Suprapubic skin (tissue), 4 donors: ENCODE data around the gene ABLIM2. TPM values are rescaled to one million over a fixed set of nuclear protein-coding genes. Genes with fewer than 3 reads are reported as not detected.

Experiments
- DNase-seq, 2 donors: peaks; one replicate each; pipeline ENCODE4 v3.0.0-alpha.2; 2019; ENCODE audit warnings: low spot score in 2 of 2
- H3K27ac ChIP-seq: fragments of 200-600 bp; sonication (generic); one replicate; pipeline ENCODE4 v1.5.1; 2019
- H3K27me3 ChIP-seq: fragments of 200-600 bp; sonication (generic); one replicate; pipeline ENCODE4 v1.5.1; 2019
- H3K36me3 ChIP-seq: fragments of 200-600 bp; sonication (generic); one replicate; pipeline ENCODE4 v1.5.1; 2019
- H3K4me1 ChIP-seq: fragments of 200-600 bp; sonication (generic); one replicate; pipeline ENCODE4 v1.5.1; 2019
- H3K4me3 ChIP-seq: fragments of 200-600 bp; sonication (generic); one replicate; pipeline ENCODE4 v1.5.1; 2019; ENCODE audit warnings: mild to moderate bottlenecking
- H3K9me3 ChIP-seq: fragments of 200-600 bp; sonication (generic); one replicate; pipeline ENCODE4 v1.5.1; 2019
- CTCF ChIP-seq, 2 donors: fragments of 200-600 bp in 1 of 2; fragments of 450-650 bp in 1 of 2; sonication (generic) in 1 of 2; IDR thresholded peaks; one replicate each; pipeline ENCODE4 v1.5.1; 2016 to 2019; ENCODE audit warnings: antibody characterized with exemption in 2 of 2, mild to moderate bottlenecking in 1 of 2, moderate library complexity in 1 of 2
- EP300 ChIP-seq: sonication (generic); formaldehyde crosslinking; IDR thresholded peaks from one replicate; pipeline ENCODE4 v1.6.1; 2017; ENCODE audit warnings: antibody characterized with exemption
- POLR2A ChIP-seq, 2 donors: fragments of 450-650 bp; IDR thresholded peaks; one replicate each; pipeline ENCODE4 v1.6.1; 2017; ENCODE audit warnings: antibody characterized with exemption in 2 of 2, mild to moderate bottlenecking in 2 of 2, moderate library complexity in 2 of 2
- POLR2AphosphoS5 ChIP-seq, 3 donors: sonication (generic); formaldehyde crosslinking; IDR thresholded peaks; one replicate each; pipeline ENCODE4 v1.6.1; 2017; ENCODE audit warnings: antibody characterized with exemption in 3 of 3
- WGBS: methylation state at CpG from one replicate; pipeline ENCODE4 v1.1.5; 2018; 5-methylcytosine and 5-hydroxymethylcytosine counted together
- total RNA-seq, 4 donors: library from RNA; depleted of rRNA; stranded (reverse); fragments of >200 nt; gene quantifications; one replicate each; pipeline ENCODE4 v1.1.0, GENCODE V29; 2016

The ABLIM2 gene
- total RNA-seq = 10 to 100 TPM; 11.2 to 16.9 (median 13.3) TPM

- no peaks in the 10 kb centered on the region for H3K36me3 ChIP-seq
- DNase-seq = peak; percentile 98
- WGBS = 2% methylated on average over 11 of the region's 96 CpGs
- H3K27ac ChIP-seq = peak within 1 kb of the TSS; percentile 3
- peak within 1 kb of the TSS; percentile 76 for H3K4me3 ChIP-seq
- H3K4me1 ChIP-seq = peaks cover 26% of the 10 kb centered on the region
- TF ChIP-seq POLR2AphosphoS5 (IDR thresholded peaks at IDR 0.05) = peak in 2 of 3 donors; percentile 53 to 81
- no peak for TF ChIP-seq CTCF (IDR thresholded peaks at IDR 0.05)
- peak in 1 of 2 donors; percentile 39 for TF ChIP-seq POLR2A (IDR thresholded peaks at IDR 0.05)
- no peak for TF ChIP-seq EP300
- H3K27me3 ChIP-seq = peaks cover 4% of the 10 kb centered on the region
- no peaks in the 10 kb centered on the region for H3K9me3 ChIP-seq
Observed at GRCh38 chr4:8158710-8159536, at the start of gene ABLIM2. Gene ABLIM2 (minus strand): TSS chr4:8158813. CDS start chr4:8158689, 124 bp downstream.

DNA sequence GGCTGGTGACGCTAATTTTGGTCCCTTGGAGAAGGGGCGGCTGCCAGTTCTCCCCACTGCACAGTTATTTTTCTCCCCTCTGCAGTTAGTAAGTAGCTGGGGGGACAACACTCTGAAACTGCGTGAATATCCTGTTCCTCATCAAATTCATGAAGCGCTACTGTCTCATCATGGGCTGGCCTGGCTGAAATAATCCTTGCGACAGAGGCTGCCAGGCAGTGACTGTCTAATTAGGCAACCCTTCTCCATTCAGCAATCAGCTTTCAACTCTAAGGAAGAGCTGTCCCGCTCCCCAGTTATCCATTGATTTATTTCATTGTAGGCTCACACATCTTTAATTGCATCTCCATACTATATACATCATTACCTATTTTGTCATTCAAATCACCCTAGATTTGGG lies 48.7 kb upstream of the ABLIM2 start:
- Histone ChIP-seq H3K27ac (no peak overlapping the region), H3K27me3 (no peaks in the 10 kb centered on the region), H3K4me3 (no peak overlapping the region), H3K4me1 (peaks cover 16% of the 10 kb centered on the region), H3K36me3 (peaks cover 5% of the 10 kb centered on the region), H3K9me3 (no peaks in the 10 kb centered on the region)
- WGBS = 83% methylated on average over 6 of the region's 6 CpGs
- TF ChIP-seq CTCF (IDR thresholded peaks at IDR 0.05) = no peak
- TF ChIP-seq EP300 = no peak
- TF ChIP-seq POLR2AphosphoS5 (IDR thresholded peaks at IDR 0.05) = no peak
- DNase-seq = no peak

- WGBS = 57% methylated on average over 16 of the region's 26 CpGs
- H3K27ac ChIP-seq = peak overlapping the region; percentile 41
- no peak for DNase-seq
- TF ChIP-seq POLR2A (IDR thresholded peaks at IDR 0.05) (no peak), EP300 (no peak), POLR2AphosphoS5 (IDR thresholded peaks at IDR 0.05) (no peak), CTCF (IDR thresholded peaks at IDR 0.05) (no peak)
- no peak overlapping the region for H3K4me3 ChIP-seq
- no peaks in the 10 kb centered on the region for H3K27me3 ChIP-seq
- peaks cover 5% of the 10 kb centered on the region for H3K36me3 ChIP-seq
- H3K4me1 ChIP-seq = peaks cover 27% of the 10 kb centered on the region
- no peaks in the 10 kb centered on the region for H3K9me3 ChIP-seq
Observed at GRCh38 chr4:8205749-8206611, 47.4 kb upstream of the ABLIM2 start.

DNA sequence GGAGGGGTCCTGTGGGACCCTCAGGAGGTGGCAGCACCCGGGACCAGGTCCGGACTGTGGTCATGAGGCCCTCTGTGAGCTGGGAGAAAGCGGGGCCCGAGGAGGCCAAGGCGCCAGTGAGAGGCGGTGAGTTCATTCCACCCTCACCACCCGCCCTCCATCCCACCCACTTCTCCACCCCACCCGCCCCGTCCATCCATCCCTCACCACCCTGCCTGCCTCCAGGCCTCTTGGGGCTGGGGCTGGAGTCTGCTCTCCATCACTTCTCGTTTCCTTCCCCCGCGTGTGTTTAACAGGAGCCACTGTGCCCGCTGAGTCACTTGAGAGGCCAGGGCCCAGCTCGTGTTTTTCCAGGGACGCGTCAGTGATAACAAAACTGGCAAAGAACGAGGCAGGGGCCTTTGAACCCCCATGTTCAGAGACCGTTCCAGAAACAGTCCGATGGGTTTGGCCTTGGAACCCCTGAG lies 46.7 kb upstream of the ABLIM2 start:
- Histone ChIP-seq H3K27ac (no peak overlapping the region), H3K9me3 (no peaks in the 10 kb centered on the region), H3K4me1 (peaks cover 34% of the 10 kb centered on the region), H3K4me3 (no peak overlapping the region), H3K36me3 (peaks cover 5% of the 10 kb centered on the region), H3K27me3 (no peaks in the 10 kb centered on the region)
- TF ChIP-seq CTCF (IDR thresholded peaks at IDR 0.05) (no peak), EP300 (no peak), POLR2AphosphoS5 (IDR thresholded peaks at IDR 0.05) (no peak), POLR2A (IDR thresholded peaks at IDR 0.05) (no peak)
- WGBS = 83% methylated on average over 16 of the region's 19 CpGs
- no peak for DNase-seq
